HG02798 (cell line): Measurements from ENCODE around the gene KCNK15.

ENCODE experiments used
- ATAC-seq: cut with Tn5 transposase; IDR thresholded peaks from one replicate; pipeline ENCODE4 v1.9.1; 2021; ENCODE audit warnings: mild to moderate bottlenecking; ENCODE audit not compliant: unreplicated experiment, poor library complexity

Gene KCNK15

GRCh38 chr20:44733341-44734069, 12.2 kb upstream of the KCNK15 start:
- ATAC-seq = peak; percentile 53

- no peak for ATAC-seq
These were observed 10.7 kb upstream of the KCNK15 start for GRCh38 chr20:44734938-44735337.

DNA sequence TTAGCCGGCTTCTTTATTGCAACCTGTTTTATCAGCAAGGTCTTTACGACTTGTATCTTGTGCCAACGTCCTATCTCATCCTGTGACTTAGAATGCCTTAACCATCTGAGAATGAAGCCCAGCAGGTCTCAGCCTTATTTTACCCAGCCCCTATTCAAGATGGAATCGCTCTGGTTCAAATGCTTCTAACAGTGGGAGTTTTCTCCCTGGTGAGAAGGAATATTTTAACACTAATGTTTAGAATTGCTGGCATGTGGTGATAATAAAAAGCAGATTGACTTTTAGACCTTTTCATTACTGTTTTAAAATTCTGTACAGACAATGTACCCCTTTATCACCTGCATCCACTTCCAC, 9.9 kb upstream of the KCNK15 start:
- no peak for ATAC-seq

GRCh38 chr20:44736170-44737021, 9.3 kb upstream of the KCNK15 start:
- ATAC-seq = no peak

- ATAC-seq = no peak
These were observed 8.5 kb upstream of the KCNK15 start for GRCh38 chr20:44737116-44737515.

GRCh38 chr20:44738813-44739477, 6.7 kb upstream of the KCNK15 start:
- no peak for ATAC-seq

GRCh38 chr20:44739942-44740341, 5.7 kb upstream of the KCNK15 start:
- ATAC-seq = no peak

GRCh38 chr20:44742304-44743079, 3.2 kb upstream of the KCNK15 start:
- ATAC-seq = no peak

GRCh38 chr20:44743080-44743701, 2.5 kb upstream of the KCNK15 start:
- ATAC-seq = no peak

DNA sequence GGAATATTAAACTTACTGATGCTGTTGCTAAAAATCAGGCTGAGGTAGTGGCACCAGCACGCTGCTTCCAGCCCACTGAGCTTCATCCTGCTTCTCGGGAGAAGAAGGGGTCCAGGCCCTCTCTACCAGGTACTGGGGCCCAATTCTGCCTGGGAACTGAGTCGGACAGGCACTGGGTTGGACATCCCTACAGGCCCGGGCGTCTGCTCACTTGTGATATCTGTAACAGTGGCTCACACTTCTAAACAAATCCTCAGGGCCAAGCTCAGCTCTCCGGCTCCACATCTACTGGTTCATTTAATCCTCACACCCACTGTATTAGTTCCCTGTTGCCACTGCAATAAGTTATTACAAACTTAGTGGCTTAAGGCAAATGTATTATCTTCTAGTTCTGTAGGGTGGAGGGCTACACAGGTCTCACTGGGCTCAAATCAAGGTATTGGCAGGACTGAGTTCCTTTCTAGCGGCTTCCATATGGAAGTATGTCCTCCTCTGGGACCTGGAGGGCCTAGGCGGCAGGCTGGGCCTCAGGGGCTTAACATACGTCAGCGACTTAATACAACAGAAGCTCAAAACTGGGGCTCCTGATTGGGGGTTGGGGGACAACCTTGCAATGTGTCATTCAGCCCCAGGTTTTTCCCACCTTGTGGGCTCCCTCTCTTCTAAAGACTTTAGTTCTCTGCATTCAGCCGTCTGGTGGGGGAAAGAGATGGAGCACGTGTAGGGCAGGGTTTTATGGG, 1.6 kb upstream of the KCNK15 start:
- ATAC-seq = no peak

GRCh38 chr20:44745122-44745597, 505 bp upstream of the KCNK15 start:
- no peak for ATAC-seq

DNA sequence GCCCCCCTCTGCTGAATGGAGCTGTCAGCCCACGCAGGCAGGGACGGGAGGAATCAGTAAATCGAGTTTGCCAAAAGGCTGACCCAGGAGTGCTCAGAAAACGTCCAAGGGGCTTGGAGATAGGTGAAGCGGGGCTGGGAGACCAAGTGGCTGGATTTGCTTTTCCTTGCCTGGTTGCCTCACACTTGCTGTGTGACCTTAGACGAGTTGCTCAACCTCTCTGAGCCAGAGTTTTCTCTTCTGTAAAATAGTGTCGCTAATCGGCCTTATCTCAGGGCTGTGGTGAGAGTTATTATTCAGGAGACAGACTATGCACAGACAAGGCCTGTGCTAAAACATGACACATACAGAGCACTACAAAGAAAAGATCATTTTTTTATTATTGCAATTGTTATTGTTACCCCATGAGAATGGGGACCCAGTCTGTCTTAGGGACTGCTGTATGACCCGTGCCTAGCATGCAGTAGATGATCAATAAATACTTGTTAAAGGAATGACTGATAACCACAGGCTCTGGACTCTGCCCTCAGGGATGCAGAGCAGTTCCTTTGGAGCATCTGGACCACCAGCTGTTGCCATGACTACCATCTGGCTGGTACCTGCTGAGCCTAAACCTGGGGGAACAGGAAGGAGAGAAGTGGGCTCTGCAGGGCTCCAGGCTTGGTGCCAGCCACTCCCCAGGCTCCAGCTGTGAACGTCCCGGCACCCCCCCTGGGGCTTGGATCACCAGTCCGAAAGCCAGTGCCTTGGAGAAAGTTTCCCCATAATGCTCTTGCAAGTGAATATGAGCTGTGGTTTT, 901 bp downstream of the KCNK15 start:
- ATAC-seq = no peak

GRCh38 chr20:44747166-44748004, 1.7 kb downstream of the KCNK15 start:
- no peak for ATAC-seq

GRCh38 chr20:44748005-44748370, 2.3 kb downstream of the KCNK15 start:
- ATAC-seq = no peak

- ATAC-seq = no peak
These were observed 4.6 kb downstream of the KCNK15 start for GRCh38 chr20:44750081-44750805.

DNA sequence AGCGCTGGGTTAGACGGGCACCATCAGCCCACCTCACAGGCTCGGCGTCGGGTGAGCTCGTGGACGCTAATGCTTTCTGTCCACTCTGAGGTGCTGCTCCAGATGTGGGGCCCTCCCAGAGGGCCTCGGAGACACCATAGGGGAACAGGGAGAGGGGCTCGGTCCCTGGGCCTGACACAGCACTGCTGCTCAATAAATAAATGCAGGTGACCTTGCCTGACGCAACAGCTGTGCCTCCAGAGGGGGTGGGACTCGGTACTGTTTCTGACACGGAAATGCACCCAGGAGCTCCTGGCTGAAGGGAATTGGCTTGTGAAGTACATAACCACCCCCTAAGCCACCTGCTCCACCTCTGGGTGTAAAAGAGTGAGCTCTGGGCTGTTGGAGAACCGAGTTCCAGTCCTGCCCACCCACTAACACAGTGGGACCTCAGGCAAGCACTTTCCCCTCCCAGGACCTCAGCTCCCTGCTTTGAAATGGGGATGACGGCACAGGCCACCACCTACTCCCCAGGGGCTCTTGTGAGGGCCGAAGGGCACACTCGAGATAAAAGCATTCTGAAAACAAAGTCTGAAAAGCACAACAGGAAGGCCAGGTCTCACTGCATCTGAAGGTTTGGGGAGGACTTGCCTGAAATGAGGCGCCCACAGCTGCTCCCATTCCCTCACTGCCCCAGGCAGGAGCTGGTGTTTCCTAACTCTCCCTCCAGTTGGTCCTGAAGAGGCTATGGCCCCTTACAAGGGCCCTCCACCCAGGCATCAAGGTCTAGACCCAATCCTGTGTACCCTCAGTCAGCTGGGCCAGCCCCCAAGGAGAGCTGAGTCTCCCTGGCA, 6.7 kb downstream of the KCNK15 start:
- ATAC-seq = no peak
